ENCODE data around the gene RPN2.

The RPN2 gene

DNA sequence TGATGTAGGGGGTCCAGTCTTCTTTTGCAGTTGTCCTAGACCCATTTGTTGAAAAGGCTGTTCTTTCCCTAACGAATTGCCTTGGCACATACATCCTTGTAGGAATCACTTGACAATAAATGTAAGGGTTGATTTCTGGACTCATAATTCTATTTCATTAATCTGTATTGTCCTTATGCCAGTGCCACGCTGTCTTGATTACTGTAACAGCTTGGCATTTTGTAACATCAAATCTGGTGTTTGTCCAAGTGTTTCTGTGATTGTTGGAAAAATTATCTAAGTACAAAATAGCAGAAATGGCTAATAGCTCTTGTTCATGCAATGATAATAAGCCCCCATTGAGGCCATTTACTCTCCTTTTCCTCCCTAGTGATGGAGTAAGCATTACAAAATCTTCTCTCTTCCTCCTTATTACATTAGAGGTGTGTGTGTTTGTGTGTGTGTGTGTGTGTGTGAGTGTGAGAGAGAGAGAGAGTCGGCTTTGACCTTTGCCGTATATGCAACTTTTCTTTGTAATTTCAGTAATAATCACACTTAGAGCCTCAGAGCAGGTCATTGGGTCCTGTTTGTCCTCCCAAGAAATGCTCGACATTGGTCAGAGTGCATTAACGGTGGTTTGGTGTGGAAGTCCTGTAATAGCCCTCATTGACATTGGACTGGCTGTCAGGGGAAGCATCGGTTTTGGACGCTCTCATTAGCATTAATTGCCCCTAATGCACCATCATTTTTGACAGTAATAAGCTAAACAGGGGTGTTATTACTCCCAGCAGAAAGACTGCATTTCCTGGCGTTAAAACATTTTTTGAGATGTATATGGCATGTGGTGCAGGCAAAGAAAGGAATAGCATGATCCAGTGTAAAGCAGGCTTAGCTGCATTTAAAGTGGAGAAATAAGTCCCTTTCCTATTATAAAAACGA is 40.9 kb downstream of the RPN2 start:
- no peak for DNase-seq

DNA sequence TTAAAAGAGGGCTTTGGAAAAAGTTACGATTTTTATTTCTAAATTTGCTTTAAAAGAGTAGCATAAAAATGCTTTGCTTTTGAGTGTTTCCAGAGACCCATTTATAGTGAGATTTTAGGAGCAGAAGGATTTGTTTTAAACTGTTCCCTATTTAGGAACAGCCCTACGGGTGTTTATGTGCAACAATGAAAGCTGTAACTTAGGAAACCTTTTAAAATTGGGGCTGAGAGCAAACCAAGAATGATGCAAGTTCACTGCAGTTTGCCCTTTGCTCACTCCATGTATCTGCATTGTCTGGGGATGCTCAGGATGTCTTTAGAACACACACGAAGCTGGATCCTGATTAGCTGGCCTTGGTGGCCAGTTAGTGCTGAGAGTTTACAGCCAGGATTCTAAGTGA is 41.6 kb downstream of the RPN2 start:
- no peak for DNase-seq

DNA sequence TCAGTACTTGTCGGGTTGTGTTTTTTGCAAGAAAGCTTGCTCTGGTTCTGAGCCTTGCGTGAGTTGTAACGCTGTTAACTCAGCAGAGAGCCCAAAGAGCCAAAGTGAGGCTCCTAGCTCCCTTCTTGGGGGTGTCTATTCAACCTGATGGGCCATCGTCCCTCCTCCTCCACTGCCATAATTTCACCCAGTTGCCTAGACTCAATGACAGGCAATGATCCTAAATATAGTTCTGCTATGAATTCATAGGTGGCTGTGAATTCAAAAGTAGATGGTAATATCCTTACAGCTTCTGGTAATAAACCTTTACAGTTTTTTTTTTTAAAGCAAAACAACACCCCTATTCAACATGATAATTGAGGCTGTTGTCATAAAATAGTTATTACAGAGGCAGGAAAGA is 43.0 kb downstream of the RPN2 start:
- DNase-seq = no peak

DNA sequence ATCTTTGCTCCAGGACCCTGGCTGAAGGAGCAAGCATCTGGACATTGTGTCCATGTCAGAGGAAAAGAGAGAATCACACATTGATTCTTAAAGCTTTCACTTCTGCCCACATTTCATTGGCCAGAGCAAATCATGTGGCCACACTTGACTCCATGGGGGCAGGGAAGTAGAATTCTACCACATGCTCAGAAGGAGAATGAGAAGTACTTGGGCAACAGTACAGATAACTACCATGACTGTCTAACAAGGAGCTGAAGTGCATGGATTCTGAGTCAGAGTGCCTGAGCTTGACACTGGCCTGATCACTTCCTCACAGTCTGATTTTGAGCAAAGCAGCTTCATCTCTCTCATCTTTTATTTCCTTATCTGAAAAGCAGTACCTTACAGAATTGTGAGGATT is 43.9 kb downstream of the RPN2 start:
- DNase-seq = peak; percentile 52 to 68

DNA sequence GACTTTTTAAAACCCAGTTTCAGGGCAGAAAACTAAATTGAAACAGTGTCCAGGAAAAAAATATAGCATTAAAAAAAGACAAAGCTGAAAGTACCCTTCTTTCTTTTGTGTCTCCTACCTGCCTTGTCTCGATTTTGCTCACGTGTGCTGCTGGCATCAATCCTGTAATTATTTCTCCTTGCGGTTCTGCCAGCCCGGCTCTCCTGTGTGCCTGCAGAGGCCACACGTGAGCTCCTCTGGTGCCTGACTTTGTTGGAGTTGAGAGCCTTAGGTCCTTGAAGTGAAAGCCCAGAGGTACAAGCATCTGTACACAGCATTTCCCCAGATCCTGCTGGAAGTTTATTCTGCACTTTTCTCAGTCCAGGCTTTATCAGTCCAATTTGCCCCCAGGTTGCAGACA is 46.0 kb downstream of the RPN2 start:
- no peak for DNase-seq

DNA sequence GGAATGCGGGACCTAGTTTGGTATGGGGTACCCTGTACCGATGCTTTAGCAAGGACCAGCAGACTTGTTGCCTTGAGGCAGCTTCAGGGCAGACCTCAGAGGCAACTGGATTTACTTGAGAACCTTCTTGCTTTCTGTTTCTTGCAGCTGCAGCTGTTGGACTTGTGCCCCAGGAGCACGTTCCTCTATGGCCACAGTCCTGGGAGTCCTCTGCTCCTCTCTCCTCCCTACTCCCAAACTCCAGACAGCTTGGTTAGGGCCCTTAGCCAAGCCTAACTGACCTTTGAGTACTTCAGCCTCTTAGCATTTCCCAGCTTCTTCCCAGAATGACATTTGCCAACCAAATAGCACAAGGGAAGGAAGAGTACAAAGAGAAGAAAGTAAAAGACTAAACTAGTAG is 47.8 kb downstream of the RPN2 start:
- no peak for DNase-seq

DNA sequence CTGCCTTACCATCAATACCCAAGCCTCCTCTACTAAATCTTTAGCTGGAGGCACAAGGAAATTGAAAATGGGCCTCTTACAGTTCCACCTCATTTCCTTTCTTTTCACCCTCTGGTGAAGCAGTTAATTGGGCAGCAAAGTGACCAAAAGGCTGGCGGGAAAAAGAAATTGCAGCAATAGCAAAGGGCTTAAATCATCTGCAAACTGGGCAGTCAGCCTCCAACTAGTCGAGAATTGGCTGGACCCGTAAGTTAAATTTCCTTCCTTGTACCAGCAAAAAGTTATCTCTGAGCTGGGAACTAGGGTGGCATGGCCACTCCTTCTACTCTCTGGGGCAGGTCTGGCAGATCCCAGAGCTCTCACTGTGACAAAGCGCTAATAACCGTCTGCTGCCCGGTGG is 49.0 kb downstream of the RPN2 start:
- no peak for DNase-seq

DNA sequence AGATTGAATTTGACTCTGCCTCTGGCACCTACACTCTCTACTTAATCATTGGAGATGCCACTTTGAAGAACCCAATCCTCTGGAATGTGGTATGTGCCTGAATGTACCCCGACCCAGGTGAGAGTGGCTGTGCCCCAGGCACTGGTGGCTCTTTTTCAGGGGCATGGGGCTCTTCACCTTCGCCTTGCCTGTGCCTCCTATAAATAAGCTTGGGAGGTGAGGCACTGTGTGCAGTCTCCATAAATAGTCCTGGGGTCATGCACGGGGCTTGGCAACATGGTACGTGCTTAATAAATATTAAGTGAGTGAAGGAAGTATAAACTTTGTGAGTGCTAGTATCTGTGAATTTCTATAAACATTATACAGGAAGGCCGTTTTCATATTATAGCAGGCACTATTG is 49.5 kb downstream of the RPN2 start:
- DNase-seq = no peak

DNA sequence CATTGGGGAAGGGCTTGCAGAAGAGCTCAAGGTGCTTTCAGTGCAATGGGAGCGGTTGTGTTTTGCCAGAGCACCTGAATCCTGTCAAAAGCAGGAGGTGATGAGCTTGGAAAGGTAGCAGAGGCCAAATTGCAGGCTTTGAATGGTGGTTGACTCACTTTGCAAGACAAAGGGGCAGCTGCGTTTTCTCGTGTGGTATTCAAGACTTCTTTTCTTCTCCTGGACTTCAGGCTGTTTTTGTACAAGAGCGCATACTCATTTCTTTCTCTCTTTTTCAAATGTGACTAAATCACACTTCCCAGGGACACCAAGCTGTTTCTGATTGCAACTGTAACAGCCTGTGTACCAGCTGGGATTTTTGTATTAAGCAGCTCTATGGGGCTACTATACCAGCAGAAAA is 50.2 kb downstream of the RPN2 start:
- no peak for DNase-seq

DNA sequence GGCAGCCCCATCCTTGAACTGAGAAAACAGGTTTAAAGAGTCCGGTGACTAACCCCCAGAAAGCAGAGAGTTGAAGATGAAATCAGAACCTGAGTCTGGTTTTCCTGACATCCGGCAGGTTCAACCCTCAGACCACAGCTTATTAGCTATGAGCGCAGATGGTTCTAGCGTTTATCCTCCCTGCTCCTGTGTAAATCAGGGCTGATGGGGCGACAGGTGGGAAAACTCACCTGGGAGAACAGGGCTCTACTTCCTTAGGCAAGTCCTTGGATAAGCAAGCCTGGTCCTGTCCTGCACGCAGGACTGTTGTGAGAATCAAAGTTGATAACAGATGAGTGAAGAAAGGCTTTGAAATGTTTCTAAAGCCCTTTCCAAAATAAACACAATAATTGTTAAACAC is 51.1 kb downstream of the RPN2 start:
- no peak for DNase-seq

DNA sequence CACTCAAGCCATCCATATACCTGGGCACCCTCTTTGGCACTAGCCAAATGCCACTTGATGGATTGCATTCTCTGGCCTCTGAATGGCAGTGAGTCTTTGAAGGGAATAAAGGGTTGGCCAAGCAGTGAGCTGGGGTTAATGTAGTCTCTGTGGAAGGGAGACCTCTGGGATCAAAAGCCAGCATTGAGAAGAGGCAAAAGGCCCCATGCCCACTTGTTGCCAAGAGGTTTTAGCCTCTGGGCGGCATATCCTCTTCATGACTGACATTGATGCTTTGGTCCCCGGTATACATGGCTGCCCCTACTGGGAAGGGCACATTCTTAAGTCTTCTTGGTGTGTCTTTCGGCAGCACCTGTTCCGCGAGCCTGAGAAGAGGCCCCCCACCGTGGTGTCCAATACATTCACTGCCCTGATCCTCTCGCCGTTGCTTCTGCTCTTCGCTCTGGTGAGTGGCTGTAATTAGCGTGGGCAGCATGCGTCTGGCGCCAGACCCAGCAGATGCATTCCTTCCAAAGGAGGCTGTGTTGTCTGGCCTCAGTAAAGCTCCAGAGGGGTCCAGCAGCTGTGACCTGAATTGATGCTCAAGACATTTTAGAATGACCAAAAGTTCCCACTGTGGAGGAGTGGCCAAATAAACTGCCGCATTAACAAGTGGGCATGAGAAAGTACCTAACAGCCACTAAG is 53.0 kb downstream of the RPN2 start:
- no peak for DNase-seq

DNA sequence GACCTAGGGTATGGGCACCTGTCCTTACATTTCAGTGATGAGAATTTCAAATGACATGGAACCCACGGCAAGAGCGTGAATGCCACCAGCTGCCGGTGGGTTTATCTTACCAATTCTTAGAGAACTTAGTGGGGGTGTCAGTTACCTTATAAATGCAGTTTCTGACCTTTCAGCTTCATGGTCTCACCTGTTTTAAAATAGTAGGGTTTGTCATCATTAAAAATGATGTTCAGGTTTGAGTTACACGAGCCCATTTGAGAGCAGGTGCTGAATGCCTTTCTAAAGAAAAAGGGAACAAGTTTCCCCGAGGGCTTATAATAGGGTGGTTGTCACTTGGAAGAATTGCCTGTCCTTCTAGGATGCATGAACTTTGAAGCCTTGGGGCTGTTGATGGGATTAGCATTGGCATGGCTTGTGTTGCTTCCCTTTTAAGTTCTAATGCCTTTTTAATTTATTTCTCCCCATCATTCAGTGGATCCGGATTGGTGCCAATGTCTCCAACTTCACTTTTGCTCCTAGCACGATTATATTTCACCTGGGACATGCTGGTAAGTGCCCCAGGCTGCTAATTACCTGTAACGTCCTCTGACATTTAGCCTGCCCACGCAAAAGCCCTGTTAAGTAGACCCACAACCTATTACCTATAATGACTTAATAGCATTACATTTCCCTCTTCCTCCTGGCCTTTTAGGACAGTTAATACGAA is 54.6 kb downstream of the RPN2 start:
- DNase-seq = no peak

DNA sequence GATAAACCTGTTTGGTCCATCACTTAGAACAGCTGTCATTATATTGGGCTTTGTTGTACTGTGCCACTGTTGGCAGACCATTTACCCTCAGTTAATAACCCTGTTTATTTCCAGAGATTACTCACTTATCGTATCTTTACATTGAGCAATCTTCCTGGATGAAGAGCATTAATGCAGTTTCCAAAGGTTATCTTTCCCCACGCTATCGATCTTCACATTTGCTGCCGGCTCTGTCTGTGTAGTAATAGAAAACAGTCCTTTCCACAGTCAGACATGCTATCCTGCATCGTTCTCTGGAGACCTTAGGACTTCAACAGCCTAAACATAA is 55.1 kb downstream of the RPN2 start:
- DNase-seq = no peak

DNA sequence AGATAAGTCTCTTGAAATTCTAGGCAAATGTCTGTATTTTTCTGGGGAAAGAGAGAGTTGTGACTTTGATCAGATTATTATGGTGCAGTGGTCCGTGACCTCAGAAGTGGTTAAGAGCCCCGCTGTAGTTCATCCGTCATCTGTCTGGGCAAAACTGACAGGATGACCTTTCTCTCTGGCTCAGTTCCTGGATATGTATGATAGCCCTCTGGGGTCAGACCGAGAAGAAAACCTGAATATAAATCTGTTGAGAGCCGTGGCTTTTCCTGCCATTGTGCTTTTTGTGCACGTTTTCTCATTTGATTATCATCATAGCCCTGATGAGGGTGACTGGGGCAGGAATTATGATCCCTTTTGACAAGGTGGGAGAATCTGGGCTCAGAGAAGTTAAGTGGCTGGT is 55.9 kb downstream of the RPN2 start:
- DNase-seq = no peak

DNA sequence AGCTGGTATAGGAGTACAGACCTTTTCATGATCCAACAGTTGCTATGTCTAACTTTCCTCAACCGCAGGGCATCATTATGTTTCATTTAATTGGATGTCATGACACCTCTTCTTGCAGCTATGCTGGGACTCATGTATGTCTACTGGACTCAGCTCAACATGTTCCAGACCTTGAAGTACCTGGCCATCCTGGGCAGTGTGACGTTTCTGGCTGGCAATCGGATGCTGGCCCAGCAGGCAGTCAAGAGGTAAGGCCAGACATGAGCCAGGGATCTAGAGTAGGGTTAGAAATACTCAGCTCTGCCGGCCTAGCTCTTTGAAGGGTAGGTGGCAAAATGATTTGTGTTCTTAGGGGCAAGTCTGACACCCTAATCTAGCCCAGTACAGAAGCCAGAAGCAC is 57.3 kb downstream of the RPN2 start:
- no peak for DNase-seq

DNA sequence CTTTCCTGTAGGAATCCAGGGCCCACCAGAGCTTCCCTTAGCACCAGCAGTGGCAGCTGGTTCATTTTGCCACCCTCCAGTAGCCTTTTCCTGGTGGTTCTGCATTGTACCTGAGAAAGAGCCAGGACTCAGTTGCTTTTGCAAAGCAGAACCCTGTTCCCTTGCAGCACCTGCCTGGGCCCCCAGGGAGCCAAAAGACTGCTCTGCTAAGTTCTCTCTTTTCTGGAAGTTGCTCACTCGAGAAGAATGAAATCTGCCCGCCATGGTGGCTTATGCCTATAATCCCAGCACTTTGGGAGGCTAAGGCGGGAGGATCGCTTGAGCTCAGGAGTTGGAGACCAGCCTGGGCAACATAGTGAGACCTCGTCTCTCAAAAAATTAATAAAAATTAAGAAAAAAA is 58.5 kb downstream of the RPN2 start:
- no peak for DNase-seq

DNA sequence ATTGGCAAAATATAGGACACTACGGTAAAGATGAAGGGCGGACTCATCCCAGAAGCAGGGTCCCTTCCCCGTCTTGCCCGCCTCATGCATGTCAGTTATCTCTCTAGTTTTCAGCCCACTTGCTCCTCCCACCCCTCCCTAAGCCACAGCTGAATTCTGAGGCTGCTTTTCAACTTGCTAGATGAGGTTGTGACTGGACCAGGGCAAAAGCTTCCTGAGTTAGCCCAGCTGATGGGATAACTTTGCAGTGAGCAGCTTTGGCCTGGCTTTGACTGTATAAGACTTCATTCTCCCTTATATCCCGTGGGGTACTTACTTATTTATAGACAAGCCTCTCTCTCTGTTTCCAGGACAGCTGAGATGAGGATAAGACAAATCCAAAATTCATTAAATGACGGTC is 59.3 kb downstream of the RPN2 start:
- DNase-seq = no peak

DNA sequence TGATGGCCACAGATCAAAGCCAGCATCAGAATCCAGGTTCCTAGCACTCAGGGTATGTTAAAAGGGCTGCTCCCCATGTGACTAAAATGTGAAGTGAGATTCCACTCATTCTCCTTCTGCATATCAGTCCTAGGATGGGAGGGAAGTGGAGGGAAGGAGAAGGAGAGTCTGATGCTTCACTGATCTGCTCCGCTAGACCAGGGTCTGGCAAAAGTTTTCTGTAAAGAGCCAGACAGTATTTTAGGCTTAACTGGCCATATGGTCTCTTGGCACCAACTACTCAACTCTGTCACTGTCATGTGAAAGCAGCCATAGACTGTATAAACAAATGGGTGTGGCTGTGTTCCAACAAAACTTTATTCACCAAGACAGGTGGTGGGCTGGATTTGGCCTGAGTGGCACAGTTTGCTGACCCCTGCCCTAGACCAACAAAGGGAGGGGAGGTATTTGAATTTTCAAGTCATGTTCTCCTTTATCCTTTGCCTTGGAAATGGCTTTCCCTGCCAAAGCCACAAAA is 59.9 kb downstream of the RPN2 start:
- DNase-seq = no peak

DNA sequence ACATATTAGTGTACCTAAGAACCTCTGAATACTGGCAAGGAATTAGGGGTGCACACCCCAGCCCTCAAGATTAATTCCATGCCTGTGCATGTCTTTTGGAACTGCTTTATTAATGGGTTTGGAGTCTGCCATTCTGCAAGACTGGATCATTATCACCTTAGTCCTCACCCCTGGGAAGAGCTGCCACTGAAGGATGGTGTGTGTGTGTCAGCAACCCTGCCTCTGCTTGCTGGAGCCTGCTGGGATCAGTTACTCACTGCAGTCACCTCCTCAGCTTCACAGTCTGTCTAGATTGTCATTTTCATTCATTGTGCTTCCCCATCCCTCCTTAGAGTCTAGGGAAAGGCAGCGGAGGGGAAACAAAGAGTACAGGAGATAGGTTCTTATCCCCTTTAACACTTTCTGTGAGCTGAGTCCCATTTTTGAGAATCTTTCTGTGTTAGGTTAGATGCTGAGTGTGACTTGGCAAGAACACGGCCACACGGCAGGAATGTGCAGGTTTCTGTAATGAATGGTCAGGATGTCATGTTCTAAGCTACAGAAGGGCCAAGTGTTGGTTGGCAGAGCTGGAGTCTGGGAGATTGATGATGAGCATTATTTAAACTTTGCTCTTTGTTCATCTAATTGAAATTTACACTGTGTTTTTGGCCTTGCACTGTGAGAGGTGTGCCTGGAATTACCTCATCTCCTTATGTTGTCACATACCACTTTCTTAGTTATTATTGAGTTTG is 61.4 kb downstream of the RPN2 start:
- DNase-seq = no peak

DNA sequence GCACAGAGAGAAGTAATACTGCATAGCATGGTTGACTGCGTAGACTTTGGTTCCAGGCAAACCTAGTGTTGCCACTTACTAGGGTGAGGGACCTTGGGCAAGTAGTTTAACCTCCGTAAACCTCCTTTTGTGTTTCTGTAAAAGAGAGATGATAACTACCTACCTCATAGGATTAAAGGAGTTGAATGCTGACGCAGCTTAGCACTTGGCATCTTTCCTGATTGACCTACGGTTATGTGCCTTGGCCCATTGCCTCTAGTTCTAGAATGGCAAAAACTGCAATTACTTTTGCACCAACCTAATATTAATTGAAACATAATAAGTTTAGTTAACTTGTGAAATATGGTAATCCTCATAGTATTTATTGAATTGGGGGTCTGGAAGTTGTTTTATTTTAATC is 63.4 kb downstream of the RPN2 start:
- no peak for DNase-seq

DNA sequence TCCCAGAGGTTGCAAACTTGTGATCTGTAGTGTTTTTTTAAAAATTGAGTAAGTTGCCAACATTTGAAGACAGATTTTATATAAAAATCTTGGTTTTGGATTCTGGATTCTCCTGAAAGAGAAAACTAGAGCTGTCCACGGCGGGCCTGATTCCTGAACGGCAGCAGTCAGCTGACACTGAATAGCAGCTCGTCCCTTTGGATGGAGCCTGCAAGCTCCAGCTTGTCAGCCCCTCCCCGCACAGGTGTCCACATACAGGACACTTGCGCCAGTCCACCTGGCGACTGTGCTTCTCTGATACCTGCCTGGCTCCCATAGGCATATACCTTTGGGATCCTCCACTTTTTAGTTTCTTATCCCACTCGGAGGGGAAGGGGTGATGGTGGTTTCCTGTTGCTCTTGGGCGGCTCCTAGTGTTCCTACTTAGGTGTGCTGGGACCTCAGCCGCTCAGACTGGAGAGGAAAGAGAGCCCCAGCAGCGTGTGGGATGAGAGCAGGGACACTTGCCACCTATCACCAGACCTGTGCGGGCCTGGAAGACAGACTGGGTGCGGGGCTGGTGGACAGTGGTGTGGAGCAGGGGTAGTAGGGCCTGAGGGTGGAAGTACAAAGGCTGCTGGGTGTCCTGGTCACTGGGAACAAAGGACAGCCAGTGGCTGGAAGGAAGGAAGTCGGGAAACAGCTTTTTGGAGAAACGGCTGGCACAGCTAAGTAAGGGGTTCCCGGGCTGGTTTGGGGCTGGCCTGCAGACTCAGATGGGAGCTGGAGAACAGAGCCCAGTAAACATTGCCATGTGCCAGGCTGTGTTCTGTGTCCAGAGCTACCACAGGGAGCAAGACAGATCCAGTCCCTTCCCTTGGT is 64.2 kb downstream of the RPN2 start:
- DNase-seq = no peak

DNA sequence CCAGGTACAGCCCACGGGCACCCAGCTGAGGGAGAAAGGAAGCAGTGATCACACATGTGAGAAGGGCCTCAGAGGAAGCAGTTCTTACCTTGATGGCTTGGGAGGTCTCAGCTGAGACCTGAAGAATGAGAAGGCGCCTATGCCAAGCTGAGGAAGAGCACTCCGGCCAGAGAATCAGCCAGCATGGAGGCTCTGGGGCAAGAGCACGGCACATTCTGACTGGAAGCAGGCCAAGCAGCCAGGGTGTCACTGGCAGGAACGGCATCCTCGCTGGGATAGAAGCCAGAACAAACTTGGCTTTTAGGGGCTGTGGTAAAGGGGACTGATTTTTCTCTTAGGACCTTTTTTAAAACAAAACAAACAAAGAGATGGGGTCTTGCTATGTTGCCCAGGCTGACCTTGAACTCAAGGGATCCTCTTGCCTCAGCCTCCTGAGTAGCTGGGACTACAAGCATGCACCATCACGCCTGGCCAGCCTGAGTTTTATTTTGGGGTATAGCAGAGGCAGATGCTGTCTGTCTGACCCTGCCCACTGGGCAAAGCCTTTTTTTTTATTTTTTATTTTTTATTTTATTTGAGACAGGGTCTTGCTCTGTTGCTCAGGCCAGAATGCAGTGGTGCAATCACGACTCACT is 64.9 kb downstream of the RPN2 start:
- no peak for DNase-seq
